ENCODE results near the gene MMAB. TPM values are rescaled to one million over a fixed set of nuclear protein-coding genes. Genes with fewer than 3 reads are reported as not detected.

MMAB gene
- total RNA-seq, 1 experiment from 2014 or later: 34.9 TPM

DNA sequence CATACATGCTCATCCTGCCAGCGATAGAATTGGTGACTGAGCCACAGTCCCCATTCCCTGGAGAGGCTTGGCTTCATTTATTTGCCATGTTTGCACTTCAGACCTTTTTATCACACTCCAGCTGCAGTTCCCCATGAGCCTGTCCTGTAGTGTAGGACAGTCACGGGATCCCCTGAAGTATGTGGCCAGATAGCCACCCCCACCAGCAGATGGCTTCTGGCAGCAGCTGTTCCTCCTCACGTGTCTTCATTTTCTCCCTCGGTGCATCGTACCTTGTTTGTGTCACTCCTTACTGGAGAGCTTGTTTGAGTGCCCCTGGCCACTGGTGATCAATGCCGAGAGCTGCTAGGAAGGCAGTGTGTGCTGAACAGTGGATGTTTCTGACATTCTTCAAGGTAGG is 55.7 kb downstream of the MMAB start:
- ATAC-seq (no peak), DNase-seq (ENCODE audit: low read depth, low spot score) (no peak)
- TF ChIP-seq, protein P1, sequence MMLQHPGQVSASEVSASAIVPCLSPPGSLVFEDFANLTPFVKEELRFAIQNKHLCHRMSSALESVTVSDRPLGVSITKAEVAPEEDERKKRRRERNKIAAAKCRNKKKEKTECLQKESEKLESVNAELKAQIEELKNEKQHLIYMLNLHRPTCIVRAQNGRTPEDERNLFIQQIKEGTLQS (IDR thresholded peaks at IDR 0.05): no peak
- TF ChIP-seq SP1 (IDR thresholded peaks at IDR 0.05; ENCODE audit: low read depth): no peak
- no peak for TF ChIP-seq JUND (IDR thresholded peaks at IDR 0.05)
- TF ChIP-seq CBX3 (IDR thresholded peaks at IDR 0.05; ENCODE audit: low read depth): no peak
- TF ChIP-seq, protein P2, sequence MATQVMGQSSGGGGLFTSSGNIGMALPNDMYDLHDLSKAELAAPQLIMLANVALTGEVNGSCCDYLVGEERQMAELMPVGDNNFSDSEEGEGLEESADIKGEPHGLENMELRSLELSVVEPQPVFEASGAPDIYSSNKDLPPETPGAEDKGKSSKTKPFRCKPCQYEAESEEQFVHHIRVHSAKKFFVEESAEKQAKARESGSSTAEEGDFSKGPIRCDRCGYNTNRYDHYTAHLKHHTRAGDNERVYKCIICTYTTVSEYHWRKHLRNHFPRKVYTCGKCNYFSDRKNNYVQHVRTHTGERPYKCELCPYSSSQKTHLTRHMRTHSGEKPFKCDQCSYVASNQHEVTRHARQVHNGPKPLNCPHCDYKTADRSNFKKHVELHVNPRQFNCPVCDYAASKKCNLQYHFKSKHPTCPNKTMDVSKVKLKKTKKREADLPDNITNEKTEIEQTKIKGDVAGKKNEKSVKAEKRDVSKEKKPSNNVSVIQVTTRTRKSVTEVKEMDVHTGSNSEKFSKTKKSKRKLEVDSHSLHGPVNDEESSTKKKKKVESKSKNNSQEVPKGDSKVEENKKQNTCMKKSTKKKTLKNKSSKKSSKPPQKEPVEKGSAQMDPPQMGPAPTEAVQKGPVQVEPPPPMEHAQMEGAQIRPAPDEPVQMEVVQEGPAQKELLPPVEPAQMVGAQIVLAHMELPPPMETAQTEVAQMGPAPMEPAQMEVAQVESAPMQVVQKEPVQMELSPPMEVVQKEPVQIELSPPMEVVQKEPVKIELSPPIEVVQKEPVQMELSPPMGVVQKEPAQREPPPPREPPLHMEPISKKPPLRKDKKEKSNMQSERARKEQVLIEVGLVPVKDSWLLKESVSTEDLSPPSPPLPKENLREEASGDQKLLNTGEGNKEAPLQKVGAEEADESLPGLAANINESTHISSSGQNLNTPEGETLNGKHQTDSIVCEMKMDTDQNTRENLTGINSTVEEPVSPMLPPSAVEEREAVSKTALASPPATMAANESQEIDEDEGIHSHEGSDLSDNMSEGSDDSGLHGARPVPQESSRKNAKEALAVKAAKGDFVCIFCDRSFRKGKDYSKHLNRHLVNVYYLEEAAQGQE (IDR thresholded peaks at IDR 0.05; ENCODE audit: low read depth): no peak
- no peak for TF ChIP-seq TCF7L2 (IDR thresholded peaks at IDR 0.05; ENCODE audit: borderline replicate concordance, extremely low read depth, insufficient read depth, insufficient read length)
- no peak for TF ChIP-seq FOSL1 (IDR thresholded peaks at IDR 0.05; ENCODE audit: low read depth)
- no peak for TF ChIP-seq ZNF274 (IDR thresholded peaks at IDR 0.05; ENCODE audit: low read depth, low read length)
- no peak for TF ChIP-seq CEBPB (IDR thresholded peaks at IDR 0.05; ENCODE audit: low read depth)
- no peak for TF ChIP-seq ZFX (IDR thresholded peaks at IDR 0.05)
- TF ChIP-seq SRF (IDR thresholded peaks at IDR 0.05; ENCODE audit: low read depth): no peak
- Histone ChIP-seq H3K9me2 (ENCODE audit: insufficient read depth) (no peaks in the 10 kb centered on the region), H3K27ac (ENCODE audit: low read depth, low read length) (no peak overlapping the region), H3K27me3 (ENCODE audit: insufficient read depth, low read length) (no peaks in the 10 kb centered on the region), H3K79me2 (ENCODE audit: insufficient read depth, low read length) (no peaks in the 10 kb centered on the region), H3K4me3 (replicated peaks in 1 of 2; ENCODE audit: low read depth in 1 of 2, low read length in 2 of 2) (no peak overlapping the region), H3K4me2 (ENCODE audit: low read length) (no peak overlapping the region), H3K4me1 (ENCODE audit: control insufficient read depth in 1 of 2, insufficient read depth in 2 of 2, low read length in 2 of 2) (no peaks in the 10 kb centered on the region), H3K9me3 (ENCODE audit: control insufficient read depth in 1 of 2, insufficient read depth in 1 of 2, low read depth in 1 of 2, low read length in 2 of 2) (no peaks in the 10 kb centered on the region), H2AFZ (ENCODE audit: low read depth, low read length, poor library complexity, severe bottlenecking) (no peak overlapping the region), H4K20me1 (ENCODE audit: insufficient read depth) (no peaks in the 10 kb centered on the region), H3K9ac (ENCODE audit: low read length) (no peak overlapping the region), H3K36me3 (ENCODE audit: control insufficient read depth in 1 of 2, insufficient read depth in 2 of 2, low read length in 2 of 2) (peaks cover 9 to 10% of the 10 kb centered on the region in 2 experiments; a peak in 2 of 4 replicates)
- intact Hi-C loops (cut with micrococcal nuclease): loop anchor here (1.0 kb wide), 2 partner anchors 80 to 258 kb away; no protein-coding TSS in a partner anchor
- BruUV-seq (replicated peaks): no TSS peak
- ChIA-PET CTCF (interaction anchor here (0.7 to 1.9 kb wide), 3 partner anchors 7 to 328 kb away, joined by 3 to 9 read pairs (median 3); no protein-coding TSS in a partner anchor), RAD21 (ENCODE audit: low non-redundant PET in 1 of 2, low total read pairs in 2 of 2, uncharacterized antibody in 2 of 2, unreplicated experiment in 2 of 2) (no interaction called here), POLR2A (no interaction called here)
